Neural progenitor cell (in vitro differentiated cells): ENCODE results near the gene NUDT5.

Experiments
- EZH2 ChIP-seq: fragments of 200-600 bp; sonication (generic); IDR thresholded peaks from 2 replicates; pipeline ENCODE4 v1.6.1; 2017; ENCODE audit warnings: antibody characterized with exemption, mild to moderate bottlenecking, moderate library complexity
- TF ChIP-seq, protein P1 (sequence below): fragments of 200-600 bp; sonication (generic); IDR thresholded peaks from 2 replicates; pipeline ENCODE4 v1.5.1; 2017; ENCODE audit warnings: antibody characterized with exemption, mild to moderate bottlenecking

DNA sequence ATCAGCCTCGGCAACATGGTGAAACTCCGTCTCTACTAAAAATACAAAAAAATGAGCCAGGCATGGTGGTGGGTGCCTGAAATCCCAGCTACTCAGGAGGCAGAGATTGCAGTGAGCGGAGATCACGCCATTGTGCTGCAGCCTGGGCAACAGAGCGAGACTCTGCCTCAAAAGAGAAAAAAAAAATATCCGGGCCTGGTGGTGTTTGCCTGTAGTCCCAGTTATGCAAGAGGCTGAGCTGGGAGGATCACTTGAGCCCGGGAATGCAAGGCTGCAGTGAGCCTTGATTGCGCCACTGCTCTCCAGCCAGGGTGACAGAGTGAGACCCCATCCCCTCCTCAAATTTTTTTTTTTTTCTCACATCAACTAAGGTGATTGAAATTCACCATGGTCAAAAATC lies 43.1 kb upstream of the NUDT5 start:
- TF ChIP-seq, protein P1, sequence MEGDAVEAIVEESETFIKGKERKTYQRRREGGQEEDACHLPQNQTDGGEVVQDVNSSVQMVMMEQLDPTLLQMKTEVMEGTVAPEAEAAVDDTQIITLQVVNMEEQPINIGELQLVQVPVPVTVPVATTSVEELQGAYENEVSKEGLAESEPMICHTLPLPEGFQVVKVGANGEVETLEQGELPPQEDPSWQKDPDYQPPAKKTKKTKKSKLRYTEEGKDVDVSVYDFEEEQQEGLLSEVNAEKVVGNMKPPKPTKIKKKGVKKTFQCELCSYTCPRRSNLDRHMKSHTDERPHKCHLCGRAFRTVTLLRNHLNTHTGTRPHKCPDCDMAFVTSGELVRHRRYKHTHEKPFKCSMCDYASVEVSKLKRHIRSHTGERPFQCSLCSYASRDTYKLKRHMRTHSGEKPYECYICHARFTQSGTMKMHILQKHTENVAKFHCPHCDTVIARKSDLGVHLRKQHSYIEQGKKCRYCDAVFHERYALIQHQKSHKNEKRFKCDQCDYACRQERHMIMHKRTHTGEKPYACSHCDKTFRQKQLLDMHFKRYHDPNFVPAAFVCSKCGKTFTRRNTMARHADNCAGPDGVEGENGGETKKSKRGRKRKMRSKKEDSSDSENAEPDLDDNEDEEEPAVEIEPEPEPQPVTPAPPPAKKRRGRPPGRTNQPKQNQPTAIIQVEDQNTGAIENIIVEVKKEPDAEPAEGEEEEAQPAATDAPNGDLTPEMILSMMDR: no peak
- no peak for TF ChIP-seq EZH2
